Glutamatergic neuron (in vitro differentiated cells): Measurements from ENCODE around the gene MAEA. TPM values are rescaled to one million over a fixed set of nuclear protein-coding genes. Genes with fewer than 3 reads are reported as not detected.

Experiments
- DNase-seq: peaks from one replicate; pipeline ENCODE4 v3.0.0; 2022
- H3K27ac Mint-ChIP-seq: one replicate; pipeline ENCODE4 v1.8.0; 2020; ENCODE audit warnings: mild to moderate bottlenecking, mixed read lengths, inconsistent platforms; ENCODE audit not compliant: unreplicated experiment
- H3K27me3 Mint-ChIP-seq: one replicate; pipeline ENCODE4 v1.8.0; 2020; ENCODE audit warnings: mild to moderate bottlenecking, moderate library complexity, mixed read lengths, inconsistent platforms; ENCODE audit not compliant: unreplicated experiment
- H3K36me3 Mint-ChIP-seq: one replicate; pipeline ENCODE4 v1.8.0; 2020; ENCODE audit warnings: mild to moderate bottlenecking, mixed read lengths, inconsistent platforms; ENCODE audit not compliant: unreplicated experiment
- H3K4me1 Mint-ChIP-seq: one replicate; pipeline ENCODE4 v1.8.0; 2020; ENCODE audit warnings: mild to moderate bottlenecking, low read depth, mixed read lengths, inconsistent platforms; ENCODE audit not compliant: unreplicated experiment
- H3K4me3 Mint-ChIP-seq: one replicate; pipeline ENCODE4 v1.8.0; 2020; ENCODE audit warnings: mild to moderate bottlenecking, mixed read lengths, inconsistent platforms; ENCODE audit not compliant: unreplicated experiment
- H3K9me3 Mint-ChIP-seq: one replicate; pipeline ENCODE4 v1.8.0; 2020; ENCODE audit warnings: mild to moderate bottlenecking, moderate library complexity, mixed read lengths, inconsistent platforms; ENCODE audit not compliant: unreplicated experiment
- total RNA-seq: library from RNA; stranded (reverse); fragmentation: NEBNext Ultra II Directional; extraction: Animal tissue kit (Norgen Biotek cat#: 25700); gene quantifications from one replicate; pipeline ENCODE4 v1.2.1, GENCODE V29; 2021; ENCODE audit not compliant: unreplicated experiment
- TF ChIP-seq, protein P1 (sequence below): fragments of 200-600 bp; sonication (generic); IDR thresholded peaks from one replicate; pipeline ENCODE4 v1.5.0; 2021; ENCODE audit not compliant: partially characterized antibody, unreplicated experiment

The MAEA gene
- total RNA-seq, 1 donor from 2014 or later, result 77.2 TPM

DNA sequence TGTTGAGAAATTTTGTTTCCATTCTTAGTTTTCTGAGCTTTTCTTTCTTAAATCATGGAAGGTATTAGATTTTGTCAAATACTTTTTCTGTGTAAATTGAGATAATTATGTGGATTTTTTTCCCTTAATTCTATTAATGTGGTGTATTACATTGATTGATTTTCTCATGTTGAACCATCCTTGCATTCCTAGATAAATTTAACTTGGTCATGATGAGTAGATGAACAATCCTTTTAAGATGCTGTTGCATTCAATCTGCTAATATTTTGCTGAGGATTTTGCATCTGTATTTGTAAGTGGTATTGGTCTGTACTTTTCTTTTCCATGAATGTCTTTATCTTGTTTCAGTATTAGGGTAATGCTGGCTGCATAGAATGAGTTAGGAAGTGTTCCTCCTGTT lies 20.5 kb upstream of the MAEA start:
- H3K4me1 Mint-ChIP-seq, result no peaks in the 10 kb centered on the region
- peaks cover 21% of the 10 kb centered on the region for H3K36me3 Mint-ChIP-seq
- no peak overlapping the region for H3K4me3 Mint-ChIP-seq
- peaks cover 10% of the 10 kb centered on the region for H3K9me3 Mint-ChIP-seq
- peaks cover 2% of the 10 kb centered on the region for H3K27me3 Mint-ChIP-seq
- DNase-seq, result no peak
- no peak overlapping the region for H3K27ac Mint-ChIP-seq
- TF ChIP-seq, protein P1, sequence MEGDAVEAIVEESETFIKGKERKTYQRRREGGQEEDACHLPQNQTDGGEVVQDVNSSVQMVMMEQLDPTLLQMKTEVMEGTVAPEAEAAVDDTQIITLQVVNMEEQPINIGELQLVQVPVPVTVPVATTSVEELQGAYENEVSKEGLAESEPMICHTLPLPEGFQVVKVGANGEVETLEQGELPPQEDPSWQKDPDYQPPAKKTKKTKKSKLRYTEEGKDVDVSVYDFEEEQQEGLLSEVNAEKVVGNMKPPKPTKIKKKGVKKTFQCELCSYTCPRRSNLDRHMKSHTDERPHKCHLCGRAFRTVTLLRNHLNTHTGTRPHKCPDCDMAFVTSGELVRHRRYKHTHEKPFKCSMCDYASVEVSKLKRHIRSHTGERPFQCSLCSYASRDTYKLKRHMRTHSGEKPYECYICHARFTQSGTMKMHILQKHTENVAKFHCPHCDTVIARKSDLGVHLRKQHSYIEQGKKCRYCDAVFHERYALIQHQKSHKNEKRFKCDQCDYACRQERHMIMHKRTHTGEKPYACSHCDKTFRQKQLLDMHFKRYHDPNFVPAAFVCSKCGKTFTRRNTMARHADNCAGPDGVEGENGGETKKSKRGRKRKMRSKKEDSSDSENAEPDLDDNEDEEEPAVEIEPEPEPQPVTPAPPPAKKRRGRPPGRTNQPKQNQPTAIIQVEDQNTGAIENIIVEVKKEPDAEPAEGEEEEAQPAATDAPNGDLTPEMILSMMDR, result no peak

DNA sequence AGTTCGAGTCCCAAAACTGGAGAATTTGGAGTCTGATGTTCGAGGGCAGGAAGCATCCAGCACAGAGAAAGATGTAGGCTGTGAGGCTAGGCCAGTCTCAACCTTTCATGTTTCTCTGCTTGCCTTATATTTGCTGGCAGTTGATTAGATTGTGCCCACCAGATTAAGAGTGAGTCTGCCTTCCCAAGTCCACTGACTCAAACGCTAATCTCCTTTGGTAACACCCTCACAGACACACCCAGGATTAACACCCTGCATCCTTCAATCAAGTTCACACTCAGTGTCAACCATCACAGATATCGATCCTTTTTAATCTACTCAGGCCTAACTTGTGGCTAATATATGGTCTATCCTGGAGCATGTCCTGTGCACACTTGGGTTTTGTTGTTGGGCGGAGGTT lies 18.0 kb upstream of the MAEA start:
- Mint-ChIP-seq H3K36me3 (peaks cover 10% of the 10 kb centered on the region), H3K4me3 (no peak overlapping the region), H3K9me3 (peaks cover 7% of the 10 kb centered on the region), H3K27ac (no peak overlapping the region), H3K27me3 (no peaks in the 10 kb centered on the region), H3K4me1 (no peaks in the 10 kb centered on the region)
- no peak for DNase-seq
- TF ChIP-seq, protein P1, result no peak

DNA sequence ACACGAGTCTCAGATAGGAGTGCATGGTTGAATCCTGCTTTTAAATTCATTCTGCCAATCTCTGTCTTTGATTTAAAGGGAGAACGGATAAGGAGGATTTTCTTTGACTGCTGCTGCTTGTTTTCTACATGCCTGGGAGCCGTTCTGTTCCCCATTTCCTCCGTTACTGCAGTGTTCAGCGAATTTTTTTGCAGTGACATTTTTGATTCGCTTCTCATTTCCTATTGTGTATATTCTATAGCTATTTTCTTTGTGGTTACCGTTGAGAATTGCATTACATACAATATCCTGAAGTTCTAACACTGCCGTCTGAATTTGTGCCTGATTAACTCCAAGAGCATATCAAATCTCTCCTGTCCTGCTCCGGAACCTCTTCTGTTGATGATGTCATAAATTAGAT lies 14.8 kb upstream of the MAEA start:
- Mint-ChIP-seq H3K27ac (no peak overlapping the region), H3K27me3 (peaks cover 8% of the 10 kb centered on the region), H3K4me3 (no peak overlapping the region), H3K4me1 (no peaks in the 10 kb centered on the region), H3K36me3 (no peaks in the 10 kb centered on the region), H3K9me3 (peaks cover 8% of the 10 kb centered on the region)
- TF ChIP-seq, protein P1, result no peak
- no peak for DNase-seq

DNA sequence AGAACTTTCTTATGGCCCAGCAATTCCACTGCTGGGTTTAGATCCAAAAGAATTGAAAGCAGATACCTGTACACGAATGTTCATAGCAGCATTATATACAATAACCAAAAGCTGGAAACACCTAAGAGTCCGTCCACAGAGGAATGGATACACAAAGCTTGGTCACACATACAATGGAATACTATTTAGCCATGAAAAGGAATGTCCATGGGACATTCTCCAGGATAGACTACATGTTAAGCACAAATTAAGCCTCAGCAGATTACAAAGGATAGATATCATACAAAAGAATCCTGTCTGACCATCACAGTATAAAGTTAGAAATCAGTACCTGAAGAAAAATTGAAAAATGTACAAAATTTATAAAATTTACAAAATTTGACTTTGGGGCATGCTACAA lies 12.7 kb upstream of the MAEA start:
- Mint-ChIP-seq H3K4me1 (no peaks in the 10 kb centered on the region), H3K9me3 (peaks cover 8% of the 10 kb centered on the region), H3K36me3 (no peaks in the 10 kb centered on the region), H3K27me3 (peaks cover 10% of the 10 kb centered on the region), H3K27ac (no peak overlapping the region), H3K4me3 (no peak overlapping the region)
- no peak for DNase-seq
- TF ChIP-seq, protein P1, result no peak

DNA sequence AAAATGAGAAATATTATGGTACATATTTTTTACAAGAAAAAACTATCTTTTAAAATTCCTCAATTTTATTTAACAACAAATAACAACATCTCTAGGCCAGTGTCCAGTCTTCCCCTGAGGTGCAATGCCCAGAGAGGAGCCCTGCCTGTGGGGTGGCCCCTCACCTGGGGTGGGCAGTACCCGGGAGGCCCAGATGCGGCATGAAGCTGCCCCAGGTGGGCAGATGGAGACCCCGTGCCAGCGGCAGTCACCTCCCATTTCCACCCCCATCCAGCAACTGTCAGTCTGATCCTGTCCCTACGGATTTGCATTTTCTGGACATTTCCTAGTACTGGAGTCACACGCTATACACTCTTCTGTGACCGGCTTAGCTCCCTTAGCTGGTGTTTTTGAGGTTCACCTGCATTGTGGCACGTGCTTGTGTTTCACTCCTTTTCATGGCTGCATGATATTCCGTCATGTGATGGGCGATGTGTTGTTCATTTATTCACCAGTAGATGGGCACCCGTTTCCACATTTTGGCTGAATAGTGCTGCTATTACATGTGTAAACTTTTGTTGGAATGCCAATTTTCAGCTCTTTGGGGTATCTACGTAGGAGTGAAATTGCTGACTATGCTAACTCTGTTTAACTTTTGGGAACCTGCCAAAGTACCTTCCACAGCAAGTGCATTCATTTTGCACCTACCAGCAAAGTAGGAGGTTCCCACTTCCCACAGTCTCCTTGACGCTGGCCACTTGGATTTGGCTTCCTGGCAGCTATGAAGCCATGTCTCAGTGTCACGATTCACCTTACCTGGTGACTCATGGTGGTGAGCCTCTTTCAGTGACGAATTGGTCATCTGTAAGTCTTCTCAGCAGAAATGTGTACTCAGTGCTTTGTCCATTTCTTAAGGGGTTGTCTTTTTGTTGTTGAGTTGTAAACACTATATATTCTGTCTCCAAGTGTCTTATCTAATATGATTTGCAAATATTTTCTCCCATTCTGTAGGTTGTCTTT lies 11.7 kb upstream of the MAEA start:
- no peak for DNase-seq
- no peaks in the 10 kb centered on the region for H3K36me3 Mint-ChIP-seq
- TF ChIP-seq, protein P1, result no peak
- no peaks in the 10 kb centered on the region for H3K4me1 Mint-ChIP-seq
- no peak overlapping the region for H3K4me3 Mint-ChIP-seq
- peaks cover 10% of the 10 kb centered on the region for H3K27me3 Mint-ChIP-seq
- no peak overlapping the region for H3K27ac Mint-ChIP-seq
- peaks cover 8% of the 10 kb centered on the region for H3K9me3 Mint-ChIP-seq
